Measurements from ENCODE around the gene RND1.
"Not testable (repeated sequence)": the region's sequence is repeated elsewhere in the genome, so short reads cannot be mapped to it uniquely, and the experiment has no call there.

The RND1 gene

GRCh38 chr12:48865281-48866051 lies at the start of gene RND1:
TSS of gene RND1 (minus strand) at chr12:48865870. CDS start at chr12:48865767, 103 bp downstream.
- Mint-ChIP-seq H3K4me1 (peaks cover 20% of the 10 kb centered on the region), H3K36me3 (peaks cover 7% of the 10 kb centered on the region), H3K4me3 (peak within 1 kb of the TSS; percentile 94), H3K9me3 (no peaks in the 10 kb centered on the region), H3K27ac (peak within 1 kb of the TSS; percentile 84), H3K27me3 (peaks cover 3% of the 10 kb centered on the region)
- ATAC-seq (ENCODE audit: low read depth) (peak; percentile 82), DNase-seq (ENCODE audit: low spot score in 2 of 2) (peak; percentile 67 to 69)

- H3K9me3 Mint-ChIP-seq, result no peaks in the 10 kb centered on the region
- no peaks in the 10 kb centered on the region for H3K4me1 Mint-ChIP-seq
- H3K27me3 Mint-ChIP-seq, result no peaks in the 10 kb centered on the region
- ATAC-seq (ENCODE audit: low read depth) (no peak), DNase-seq (ENCODE audit: low spot score in 2 of 2) (no peak)
- no peak overlapping the region for H3K4me3 Mint-ChIP-seq
- H3K27ac Mint-ChIP-seq, result no peak overlapping the region
- no peaks in the 10 kb centered on the region for H3K36me3 Mint-ChIP-seq
These were observed 44.5 kb upstream of the RND1 start for GRCh38 chr12:48910196-48910595.

- not testable (repeated sequence) for H3K36me3 Mint-ChIP-seq; DNase-seq (ENCODE audit: low spot score in 2 of 2); H3K27ac Mint-ChIP-seq; ATAC-seq (ENCODE audit: low read depth); H3K4me3 Mint-ChIP-seq; H3K27me3 Mint-ChIP-seq; H3K9me3 Mint-ChIP-seq; H3K4me1 Mint-ChIP-seq
These were observed 44.0 kb upstream of the RND1 start for GRCh38 chr12:48909698-48910097.

GRCh38 chr12:48907245-48907644 lies 41.6 kb upstream of the RND1 start:
- H3K9me3 Mint-ChIP-seq, result no peaks in the 10 kb centered on the region
- H3K36me3 Mint-ChIP-seq, result no peaks in the 10 kb centered on the region
- ATAC-seq (ENCODE audit: low read depth) (no peak), DNase-seq (ENCODE audit: low spot score in 2 of 2) (no peak)
- no peaks in the 10 kb centered on the region for H3K27me3 Mint-ChIP-seq
- no peak overlapping the region for H3K4me3 Mint-ChIP-seq
- no peaks in the 10 kb centered on the region for H3K4me1 Mint-ChIP-seq
- no peak overlapping the region for H3K27ac Mint-ChIP-seq

- Mint-ChIP-seq H3K27ac (peak overlapping the region; percentile 35), H3K4me3 (peak overlapping the region; percentile 77), H3K36me3 (no peaks in the 10 kb centered on the region), H3K27me3 (no peaks in the 10 kb centered on the region), H3K4me1 (no peaks in the 10 kb centered on the region), H3K9me3 (no peaks in the 10 kb centered on the region)
- ATAC-seq (ENCODE audit: low read depth) (peak; percentile 98), DNase-seq (ENCODE audit: low spot score in 2 of 2) (peak; percentile 65 to 66)
These were observed 38.3 kb upstream of the RND1 start for GRCh38 chr12:48903982-48904411.

- no peaks in the 10 kb centered on the region for H3K36me3 Mint-ChIP-seq
- no peak for ATAC-seq (ENCODE audit: low read depth)
These were observed 37.8 kb upstream of the RND1 start for GRCh38 chr12:48903363-48903981.

GRCh38 chr12:48901278-48901677 lies 35.6 kb upstream of the RND1 start:
- H3K4me3 Mint-ChIP-seq, result no peak overlapping the region
- no peak for DNase-seq (ENCODE audit: low spot score in 2 of 2)
- H3K36me3 Mint-ChIP-seq, result no peaks in the 10 kb centered on the region
- H3K9me3 Mint-ChIP-seq, result no peaks in the 10 kb centered on the region
- no peak for ATAC-seq (ENCODE audit: low read depth)
- no peaks in the 10 kb centered on the region for H3K4me1 Mint-ChIP-seq
- no peak overlapping the region for H3K27ac Mint-ChIP-seq
- H3K27me3 Mint-ChIP-seq, result peaks cover 3% of the 10 kb centered on the region

More at GRCh38 chr12:48903363-48903981, 37.8 kb upstream of the RND1 start:
- Mint-ChIP-seq H3K9me3 (no peaks in the 10 kb centered on the region), H3K27ac (no peak overlapping the region), H3K4me1 (no peaks in the 10 kb centered on the region), H3K27me3 (peaks cover 2% of the 10 kb centered on the region), H3K4me3 (peak overlapping the region; percentile 46)
- no peak for DNase-seq (ENCODE audit: low spot score in 2 of 2)

- Mint-ChIP-seq H3K27me3 (peaks cover 3% of the 10 kb centered on the region), H3K27ac (no peak overlapping the region), H3K36me3 (no peaks in the 10 kb centered on the region), H3K4me3 (no peak overlapping the region), H3K4me1 (no peaks in the 10 kb centered on the region), H3K9me3 (no peaks in the 10 kb centered on the region)
- ATAC-seq (ENCODE audit: low read depth) (no peak), DNase-seq (ENCODE audit: low spot score in 2 of 2) (no peak)
These were observed 34.0 kb upstream of the RND1 start for GRCh38 chr12:48899651-48900050.

GRCh38 chr12:48894271-48894670 lies 28.6 kb upstream of the RND1 start:
- Mint-ChIP-seq H3K4me1 (peaks cover 2% of the 10 kb centered on the region), H3K36me3 (no peaks in the 10 kb centered on the region), H3K27ac (no peak overlapping the region), H3K27me3 (peaks cover 14% of the 10 kb centered on the region), H3K4me3 (no peak overlapping the region), H3K9me3 (no peaks in the 10 kb centered on the region)
- no peak for ATAC-seq (ENCODE audit: low read depth)
- DNase-seq (ENCODE audit: low spot score in 2 of 2), result no peak

- peaks cover 11% of the 10 kb centered on the region for H3K27me3 Mint-ChIP-seq
- ATAC-seq (ENCODE audit: low read depth) (peak; percentile 99), DNase-seq (ENCODE audit: low spot score in 2 of 2) (peak; percentile 73 to 85)
- H3K4me1 Mint-ChIP-seq, result peaks cover 2% of the 10 kb centered on the region
- no peak overlapping the region for H3K27ac Mint-ChIP-seq
- H3K9me3 Mint-ChIP-seq, result no peaks in the 10 kb centered on the region
- no peak overlapping the region for H3K4me3 Mint-ChIP-seq
- no peaks in the 10 kb centered on the region for H3K36me3 Mint-ChIP-seq
These were observed 25.2 kb upstream of the RND1 start for GRCh38 chr12:48890657-48891418.

- Mint-ChIP-seq H3K9me3 (no peaks in the 10 kb centered on the region), H3K27me3 (peaks cover 11% of the 10 kb centered on the region), H3K4me1 (peaks cover 2% of the 10 kb centered on the region), H3K36me3 (no peaks in the 10 kb centered on the region), H3K4me3 (no peak overlapping the region), H3K27ac (no peak overlapping the region)
- no peak for DNase-seq (ENCODE audit: low spot score in 2 of 2)
- ATAC-seq (ENCODE audit: low read depth), result no peak
These were observed 24.0 kb upstream of the RND1 start for GRCh38 chr12:48889679-48890078.

GRCh38 chr12:48883305-48884161 lies 17.9 kb upstream of the RND1 start:
- ATAC-seq (ENCODE audit: low read depth) (no peak), DNase-seq (ENCODE audit: low spot score in 2 of 2) (no peak)
- H3K27me3 Mint-ChIP-seq, result peaks cover 14% of the 10 kb centered on the region

GRCh38 chr12:48882972-48883304 lies 17.3 kb upstream of the RND1 start:
- Mint-ChIP-seq H3K36me3 (no peaks in the 10 kb centered on the region), H3K4me1 (peaks cover 10% of the 10 kb centered on the region), H3K27ac (no peak overlapping the region), H3K4me3 (no peak overlapping the region), H3K27me3 (peaks cover 14% of the 10 kb centered on the region), H3K9me3 (no peaks in the 10 kb centered on the region)
- no peak for DNase-seq (ENCODE audit: low spot score in 2 of 2)
- ATAC-seq (ENCODE audit: low read depth), result no peak

More at GRCh38 chr12:48883305-48884161, 17.9 kb upstream of the RND1 start:
- Mint-ChIP-seq H3K4me1 (peaks cover 10% of the 10 kb centered on the region), H3K4me3 (no peak overlapping the region), H3K36me3 (no peaks in the 10 kb centered on the region), H3K9me3 (no peaks in the 10 kb centered on the region), H3K27ac (no peak overlapping the region)

Data from memory B cell (primary cell).